PFSK-1 (cell line): ENCODE results near the gene FBLN2.

Source experiments
- POLR2AphosphoS5 ChIP-seq: IDR thresholded peaks from 2 replicates; pipeline ENCODE4 v1.6.1; 2012; ENCODE audit warnings: low read depth, mild to moderate bottlenecking, control low read depth, low read length, moderate library complexity
- SIN3A ChIP-seq: IDR thresholded peaks from 2 replicates; pipeline ENCODE4 v1.6.1; 2012; ENCODE audit warnings: mild to moderate bottlenecking, low read length, moderate library complexity, borderline replicate concordance; ENCODE audit not compliant: insufficient read depth
- TAF1 ChIP-seq: IDR thresholded peaks from 2 replicates; pipeline ENCODE4 v1.6.1; 2012; ENCODE audit warnings: low read length, control low read depth, borderline replicate concordance; ENCODE audit not compliant: insufficient read depth
- TF ChIP-seq, protein P1 (sequence below), 2 experiments: IDR thresholded peaks; 2 replicates each; pipeline versions ENCODE4 v1.6.1 to v1.8.0; 2011 to 2012; ENCODE audit warnings: low read depth in 2 of 2, low read length in 2 of 2, control low read depth in 1 of 2, inconsistent platforms in 1 of 2, mild to moderate bottlenecking in 1 of 2, moderate library complexity in 1 of 2; ENCODE audit not compliant: insufficient read depth in 1 of 2

GRCh38 chr3:13580256-13581023 lies 31.5 kb downstream of the FBLN2 start:
- TF ChIP-seq SIN3A (no peak), POLR2AphosphoS5 (no peak), TAF1 (no peak)
- TF ChIP-seq, protein P1, sequence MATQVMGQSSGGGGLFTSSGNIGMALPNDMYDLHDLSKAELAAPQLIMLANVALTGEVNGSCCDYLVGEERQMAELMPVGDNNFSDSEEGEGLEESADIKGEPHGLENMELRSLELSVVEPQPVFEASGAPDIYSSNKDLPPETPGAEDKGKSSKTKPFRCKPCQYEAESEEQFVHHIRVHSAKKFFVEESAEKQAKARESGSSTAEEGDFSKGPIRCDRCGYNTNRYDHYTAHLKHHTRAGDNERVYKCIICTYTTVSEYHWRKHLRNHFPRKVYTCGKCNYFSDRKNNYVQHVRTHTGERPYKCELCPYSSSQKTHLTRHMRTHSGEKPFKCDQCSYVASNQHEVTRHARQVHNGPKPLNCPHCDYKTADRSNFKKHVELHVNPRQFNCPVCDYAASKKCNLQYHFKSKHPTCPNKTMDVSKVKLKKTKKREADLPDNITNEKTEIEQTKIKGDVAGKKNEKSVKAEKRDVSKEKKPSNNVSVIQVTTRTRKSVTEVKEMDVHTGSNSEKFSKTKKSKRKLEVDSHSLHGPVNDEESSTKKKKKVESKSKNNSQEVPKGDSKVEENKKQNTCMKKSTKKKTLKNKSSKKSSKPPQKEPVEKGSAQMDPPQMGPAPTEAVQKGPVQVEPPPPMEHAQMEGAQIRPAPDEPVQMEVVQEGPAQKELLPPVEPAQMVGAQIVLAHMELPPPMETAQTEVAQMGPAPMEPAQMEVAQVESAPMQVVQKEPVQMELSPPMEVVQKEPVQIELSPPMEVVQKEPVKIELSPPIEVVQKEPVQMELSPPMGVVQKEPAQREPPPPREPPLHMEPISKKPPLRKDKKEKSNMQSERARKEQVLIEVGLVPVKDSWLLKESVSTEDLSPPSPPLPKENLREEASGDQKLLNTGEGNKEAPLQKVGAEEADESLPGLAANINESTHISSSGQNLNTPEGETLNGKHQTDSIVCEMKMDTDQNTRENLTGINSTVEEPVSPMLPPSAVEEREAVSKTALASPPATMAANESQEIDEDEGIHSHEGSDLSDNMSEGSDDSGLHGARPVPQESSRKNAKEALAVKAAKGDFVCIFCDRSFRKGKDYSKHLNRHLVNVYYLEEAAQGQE (IDR thresholded peaks at IDR 0.05; ENCODE audit: insufficient read depth in 1 of 2, low read depth in 2 of 2, low read length in 2 of 2): no peak
